HCT116 (cell line): ENCODE data around the gene EPB41L4A. TPM values are rescaled to one million over a fixed set of nuclear protein-coding genes. Genes with fewer than 3 reads are reported as not detected.
"Not testable (repeated sequence)": the region's sequence is repeated elsewhere in the genome, so short reads cannot be mapped to it uniquely, and the experiment has no call there.

Experiments
- ATAC-seq: fragments of 200-7000 bp; cut with Tn5 transposase; 2 replicates; pipeline ENCODE4 v1.9.1; 2020; ENCODE audit warnings: mild to moderate bottlenecking, moderate library complexity
- BruUV-seq: library from RNA; stranded (reverse); fragments of 400-500 nt; replicated peaks from 2 replicates; lab custom pipeline; 2021; lab: Mats Ljungman, UMichigan
- CTCF ChIA-PET: fragments of 300-600 bp; sonication (Branson Sonifier 250); formaldehyde crosslinking; loops from one replicate; lab custom pipeline; 2021; ENCODE audit warnings: antibody characterized with exemption; lab: Charles Lee
- POLR2A ChIA-PET: fragments of 300-600, 350-600 bp; sonication (Branson Sonifier 250); formaldehyde crosslinking; loops from one replicate; lab custom pipeline; 2021; ENCODE audit warnings: antibody characterized with exemption; lab: Charles Lee
- RAD21 ChIA-PET, 2 experiments: fragments of 300-600 bp; sonication (Branson Sonifier 250); formaldehyde crosslinking; loops; one replicate each; lab custom pipeline; 2023; ENCODE audit warnings: low total read pairs in 2 of 2; ENCODE audit not compliant: uncharacterized antibody in 2 of 2, unreplicated experiment in 2 of 2, low non-redundant PET in 1 of 2; lab: Charles Lee
- DNase-seq: peaks from one replicate; pipeline ENCODE4 v3.0.0-alpha.2; 2010; ENCODE audit warnings: low read depth, low spot score
- H2AFZ ChIP-seq: fragments of 200-600 bp; shearing (Covaris generic), sonication (generic); 2 replicates; pipeline ENCODE4 v1.6.1; 2017; ENCODE audit warnings: low read depth, mixed run types, mixed read lengths, antibody characterized with exemption, low read length; ENCODE audit not compliant: poor library complexity, severe bottlenecking
- H3K27ac ChIP-seq: 2 replicates; pipeline ENCODE4 v1.5.1; 2012; ENCODE audit warnings: low read depth, low read length
- H3K27me3 ChIP-seq: fragments of 200-600 bp; sonication (generic); 2 replicates; pipeline ENCODE4 v1.6.1; 2016; ENCODE audit warnings: mixed run types, low read length, mixed read lengths; ENCODE audit not compliant: insufficient read depth
- H3K36me3 ChIP-seq, 2 experiments: fragments of 200-500 bp in 1 of 2; fragments of 200-600 bp in 1 of 2; sonication (Bioruptor generic) in 1 of 2; sonication (generic) in 1 of 2; 2 replicates each; pipeline versions ENCODE4 v1.5.1 to v1.6.1; 2014 to 2016; ENCODE audit warnings: low read length in 2 of 2, inconsistent platforms in 1 of 2, mixed read lengths in 1 of 2, mixed run types in 1 of 2; ENCODE audit not compliant: insufficient read depth in 2 of 2, control insufficient read depth in 1 of 2
- H3K4me1 ChIP-seq, 2 experiments: fragments of 200-600 bp in 1 of 2; sonication (generic) in 1 of 2; 2 replicates each; pipeline versions ENCODE4 v1.5.1 to v1.6.1; 2012 to 2017; ENCODE audit warnings: low read length in 2 of 2, inconsistent platforms in 1 of 2, mild to moderate bottlenecking in 1 of 2, mixed read lengths in 1 of 2, mixed run types in 1 of 2, moderate library complexity in 1 of 2; ENCODE audit not compliant: insufficient read depth in 2 of 2, control insufficient read depth in 1 of 2
- H3K4me2 ChIP-seq: fragments of 200-600 bp; sonication (generic); 2 replicates; pipeline ENCODE4 v1.6.1; 2017; ENCODE audit warnings: mixed run types, low read length, mixed read lengths
- H3K4me3 ChIP-seq, 2 experiments: fragments of 200-600 bp in 1 of 2; sonication (generic) in 1 of 2; replicated peaks in 1 of 2; 2 replicates each; pipeline ENCODE4 v1.5.1; 2011 to 2016; ENCODE audit warnings: low read length in 2 of 2, control low read depth in 1 of 2, low read depth in 1 of 2, mild to moderate bottlenecking in 1 of 2, mixed read lengths in 1 of 2, mixed run types in 1 of 2
- H3K79me2 ChIP-seq: fragments of 200-600 bp; sonication (generic); 2 replicates; pipeline ENCODE4 v1.6.1; 2017; ENCODE audit warnings: mild to moderate bottlenecking, mixed run types, low read length, moderate library complexity, mixed read lengths; ENCODE audit not compliant: insufficient read depth
- H3K9ac ChIP-seq: fragments of 200-600 bp; sonication (generic); 2 replicates; pipeline ENCODE4 v1.6.1; 2016; ENCODE audit warnings: low read length, mixed read lengths
- H3K9me2 ChIP-seq: fragments of 200-600 bp; sonication (generic), shearing (Covaris generic); 2 replicates; pipeline ENCODE4 v1.6.1; 2017; ENCODE audit warnings: mixed run types, mild to moderate bottlenecking, moderate library complexity; ENCODE audit not compliant: insufficient read depth
- H3K9me3 ChIP-seq, 2 experiments: fragments of 200-500 bp in 1 of 2; fragments of 200-600 bp in 1 of 2; sonication (Bioruptor generic) in 1 of 2; sonication (generic) in 1 of 2; 2 replicates each; pipeline ENCODE4 v1.6.1; 2014 to 2017; ENCODE audit warnings: low read length in 2 of 2, mixed read lengths in 2 of 2, inconsistent platforms in 1 of 2, low read depth in 1 of 2, mild to moderate bottlenecking in 1 of 2, mixed run types in 1 of 2, moderate library complexity in 1 of 2; ENCODE audit not compliant: control insufficient read depth in 1 of 2, insufficient read depth in 1 of 2
- H4K20me1 ChIP-seq: fragments of 200-600 bp; sonication (generic), shearing (Covaris generic); 2 replicates; pipeline ENCODE4 v1.6.1; 2017; ENCODE audit warnings: mixed run types, mild to moderate bottlenecking, moderate library complexity; ENCODE audit not compliant: insufficient read depth
- CEBPB ChIP-seq: IDR thresholded peaks from 2 replicates; pipeline ENCODE4 v1.6.1; 2012; ENCODE audit warnings: low read depth
- EZH2 ChIP-seq: fragments of 200-600 bp; sonication (generic); IDR thresholded peaks from 2 replicates; pipeline ENCODE4 v1.6.1; 2017; ENCODE audit warnings: antibody characterized with exemption, mixed run types
- JUND ChIP-seq: IDR thresholded peaks from 2 replicates; pipeline ENCODE4 v1.6.1; 2012
- MAX ChIP-seq: IDR thresholded peaks from 2 replicates; pipeline ENCODE4 v1.6.1; 2012
- POLR2AphosphoS5 ChIP-seq: IDR thresholded peaks from 2 replicates; pipeline ENCODE4 v1.6.1; 2011; ENCODE audit warnings: mild to moderate bottlenecking, low read depth, low read length, moderate library complexity
- SIN3A ChIP-seq: IDR thresholded peaks from 2 replicates; pipeline ENCODE4 v1.6.1; 2012; ENCODE audit warnings: low read depth
- SRF ChIP-seq: IDR thresholded peaks from 2 replicates; pipeline ENCODE4 v1.6.1; 2012; ENCODE audit warnings: low read depth
- TCF7L2 ChIP-seq: IDR thresholded peaks from 2 replicates; pipeline ENCODE4 v1.7.0; 2011; ENCODE audit warnings: borderline replicate concordance, inconsistent platforms; ENCODE audit not compliant: insufficient read depth, insufficient read length; ENCODE audit errors: extremely low read depth
- YY1 ChIP-seq: IDR thresholded peaks from 2 replicates; pipeline ENCODE4 v1.6.1; 2011; ENCODE audit warnings: low read length, low read depth, moderate library complexity, mild to moderate bottlenecking; ENCODE audit not compliant: insufficient replicate concordance; ENCODE audit errors: extremely low read depth
- ZNF274 ChIP-seq: fragments of 200-500 bp; sonication (Bioruptor generic); IDR thresholded peaks from 2 replicates; pipeline ENCODE4 v1.6.1; 2014; ENCODE audit warnings: mild to moderate bottlenecking, low read depth, low read length, inconsistent platforms
- intact Hi-C: fragments of 100-400 bp; cut with micrococcal nuclease; formaldehyde crosslinking; loops from 2 replicates; pipeline ENCODE4 v1.10.0; 2022
- total RNA-seq: library from RNA; stranded (reverse); gene quantifications from one replicate; pipeline ENCODE4 v1.2.1, GENCODE V29; 2021; ENCODE audit not compliant: unreplicated experiment
- TF ChIP-seq, protein P1 (sequence below), 3 experiments: fragments of 200-600 bp in 1 of 3; sonication (generic) in 1 of 3; IDR thresholded peaks in 2 of 3; conservative IDR thresholded peaks in 1 of 3; 2 replicates each; pipeline ENCODE4 v1.5.1; 2012 to 2017; ENCODE audit warnings: low read depth in 2 of 3, low read length in 2 of 3, antibody characterized with exemption in 1 of 3, borderline replicate concordance in 1 of 3, control low read depth in 1 of 3, mild to moderate bottlenecking in 1 of 3, mixed read lengths in 1 of 3, mixed run types in 1 of 3, moderate library complexity in 1 of 3; ENCODE audit not compliant: insufficient read depth in 1 of 3
- TF ChIP-seq, protein P2 (sequence below): IDR thresholded peaks from 2 replicates; pipeline ENCODE4 v1.6.1; 2012
- TF ChIP-seq, protein P3 (sequence below): IDR thresholded peaks from 2 replicates; pipeline ENCODE4 v1.6.1; 2011; ENCODE audit warnings: mild to moderate bottlenecking, low read length, moderate library complexity; ENCODE audit not compliant: insufficient replicate concordance; ENCODE audit errors: extremely low read depth

The EPB41L4A gene
- total RNA-seq, 1 experiment from 2014 or later: 2.8 TPM

GRCh38 chr5:112434641-112435040, 15.6 kb upstream of the EPB41L4A start:
- no TSS peak for BruUV-seq
- Histone ChIP-seq H4K20me1 (no peaks in the 10 kb centered on the region), H3K27ac (no peak overlapping the region), H3K4me3 (no peak overlapping the region), H3K9me2 (no peaks in the 10 kb centered on the region), H3K79me2 (no peaks in the 10 kb centered on the region), H3K36me3 (no peaks in the 10 kb centered on the region), H3K4me1 (no peaks in the 10 kb centered on the region), H3K4me2 (no peak overlapping the region), H3K9me3 (no peaks in the 10 kb centered on the region), H2AFZ (no peak overlapping the region), H3K27me3 (peaks cover 6% of the 10 kb centered on the region; the same call in 1 of the 2 replicates), H3K9ac (no peak overlapping the region)
- CTCF ChIA-PET: no interaction called here
- RAD21 ChIA-PET: no interaction called here
- no peak for TF ChIP-seq ZNF274
- no peak for TF ChIP-seq CEBPB
- TF ChIP-seq TCF7L2: no peak
- no peak for TF ChIP-seq YY1
- no peak for TF ChIP-seq SIN3A
- TF ChIP-seq POLR2AphosphoS5: no peak
- TF ChIP-seq, protein P1, sequence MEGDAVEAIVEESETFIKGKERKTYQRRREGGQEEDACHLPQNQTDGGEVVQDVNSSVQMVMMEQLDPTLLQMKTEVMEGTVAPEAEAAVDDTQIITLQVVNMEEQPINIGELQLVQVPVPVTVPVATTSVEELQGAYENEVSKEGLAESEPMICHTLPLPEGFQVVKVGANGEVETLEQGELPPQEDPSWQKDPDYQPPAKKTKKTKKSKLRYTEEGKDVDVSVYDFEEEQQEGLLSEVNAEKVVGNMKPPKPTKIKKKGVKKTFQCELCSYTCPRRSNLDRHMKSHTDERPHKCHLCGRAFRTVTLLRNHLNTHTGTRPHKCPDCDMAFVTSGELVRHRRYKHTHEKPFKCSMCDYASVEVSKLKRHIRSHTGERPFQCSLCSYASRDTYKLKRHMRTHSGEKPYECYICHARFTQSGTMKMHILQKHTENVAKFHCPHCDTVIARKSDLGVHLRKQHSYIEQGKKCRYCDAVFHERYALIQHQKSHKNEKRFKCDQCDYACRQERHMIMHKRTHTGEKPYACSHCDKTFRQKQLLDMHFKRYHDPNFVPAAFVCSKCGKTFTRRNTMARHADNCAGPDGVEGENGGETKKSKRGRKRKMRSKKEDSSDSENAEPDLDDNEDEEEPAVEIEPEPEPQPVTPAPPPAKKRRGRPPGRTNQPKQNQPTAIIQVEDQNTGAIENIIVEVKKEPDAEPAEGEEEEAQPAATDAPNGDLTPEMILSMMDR (IDR thresholded peaks at IDR 0.05 in 2 of 3, conservative IDR thresholded peaks at IDR 0.05 in 1 of 3; ENCODE audit: borderline replicate concordance in 1 of 3, insufficient read depth in 1 of 3, low read depth in 2 of 3, low read length in 2 of 3): no peak
- TF ChIP-seq, protein P2, sequence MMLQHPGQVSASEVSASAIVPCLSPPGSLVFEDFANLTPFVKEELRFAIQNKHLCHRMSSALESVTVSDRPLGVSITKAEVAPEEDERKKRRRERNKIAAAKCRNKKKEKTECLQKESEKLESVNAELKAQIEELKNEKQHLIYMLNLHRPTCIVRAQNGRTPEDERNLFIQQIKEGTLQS: no peak
- no peak for TF ChIP-seq SRF
- TF ChIP-seq, protein P3, sequence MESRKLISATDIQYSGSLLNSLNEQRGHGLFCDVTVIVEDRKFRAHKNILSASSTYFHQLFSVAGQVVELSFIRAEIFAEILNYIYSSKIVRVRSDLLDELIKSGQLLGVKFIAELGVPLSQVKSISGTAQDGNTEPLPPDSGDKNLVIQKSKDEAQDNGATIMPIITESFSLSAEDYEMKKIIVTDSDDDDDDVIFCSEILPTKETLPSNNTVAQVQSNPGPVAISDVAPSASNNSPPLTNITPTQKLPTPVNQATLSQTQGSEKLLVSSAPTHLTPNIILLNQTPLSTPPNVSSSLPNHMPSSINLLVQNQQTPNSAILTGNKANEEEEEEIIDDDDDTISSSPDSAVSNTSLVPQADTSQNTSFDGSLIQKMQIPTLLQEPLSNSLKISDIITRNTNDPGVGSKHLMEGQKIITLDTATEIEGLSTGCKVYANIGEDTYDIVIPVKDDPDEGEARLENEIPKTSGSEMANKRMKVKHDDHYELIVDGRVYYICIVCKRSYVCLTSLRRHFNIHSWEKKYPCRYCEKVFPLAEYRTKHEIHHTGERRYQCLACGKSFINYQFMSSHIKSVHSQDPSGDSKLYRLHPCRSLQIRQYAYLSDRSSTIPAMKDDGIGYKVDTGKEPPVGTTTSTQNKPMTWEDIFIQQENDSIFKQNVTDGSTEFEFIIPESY: no peak
- no peak for TF ChIP-seq MAX
- no peak for TF ChIP-seq JUND
- TF ChIP-seq EZH2: no peak
- POLR2A ChIA-PET: no interaction called here
- intact Hi-C loops: no loop called here
- ATAC-seq (no peak), DNase-seq (no peak)

DNA sequence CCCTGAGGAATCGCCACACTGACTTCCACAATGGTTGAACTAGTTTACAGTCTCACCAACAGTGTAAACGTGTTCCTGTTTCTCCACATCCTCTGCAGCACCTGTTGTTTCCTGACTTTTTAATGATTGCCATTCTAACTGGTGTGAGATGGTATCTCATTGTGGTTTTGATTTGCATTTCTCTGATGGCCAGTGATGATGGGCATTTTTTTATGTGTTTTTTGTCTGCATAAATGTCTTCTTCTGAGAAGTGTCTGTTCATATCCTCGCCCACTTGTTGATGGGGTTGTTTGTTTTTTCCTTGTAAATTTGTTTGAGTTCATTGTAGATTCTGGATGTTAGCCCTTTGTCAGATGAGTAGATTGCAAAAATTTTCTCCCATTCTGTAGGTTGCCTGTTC, 7.1 kb upstream of the EPB41L4A start:
- H3K36me3 ChIP-seq, H3K79me2 ChIP-seq, ATAC-seq, RAD21 ChIA-PET, CTCF ChIA-PET, H3K4me1 ChIP-seq, DNase-seq, H2AFZ ChIP-seq, H3K4me3 ChIP-seq, H3K27ac ChIP-seq, H3K9me3 ChIP-seq, H3K27me3 ChIP-seq, BruUV-seq, H3K9me2 ChIP-seq, H3K4me2 ChIP-seq, H3K9ac ChIP-seq, H4K20me1 ChIP-seq, POLR2A ChIA-PET: not testable (repeated sequence)
- intact Hi-C loops: loop anchor here (10.0 kb wide), 1 partner anchor 329 kb away; no protein-coding TSS in a partner anchor
